GM12864 (cell line): ENCODE data around the gene TMEM41B.
A peak's percentile ranks its signal among the peaks of the same experiment; 100 is the strongest.
"Not testable (repeated sequence)": the region's sequence is repeated elsewhere in the genome, so short reads cannot be mapped to it uniquely, and the experiment has no call there.

Experiments used
- DNase-seq: peaks from one replicate; pipeline ENCODE4 v3.0.0-alpha.2; 2011; ENCODE audit warnings: low read depth
- H3K4me3 ChIP-seq: 2 replicates; pipeline ENCODE4 v1.5.1; 2011; ENCODE audit warnings: mild to moderate bottlenecking, low read depth, low read length, control low read depth
- CTCF ChIP-seq: IDR thresholded peaks from 2 replicates; pipeline ENCODE4 v1.5.1; 2011; ENCODE audit warnings: low read depth, mild to moderate bottlenecking, moderate library complexity, low read length, control low read depth, inconsistent platforms; ENCODE audit errors: missing control alignments

Gene TMEM41B

DNA sequence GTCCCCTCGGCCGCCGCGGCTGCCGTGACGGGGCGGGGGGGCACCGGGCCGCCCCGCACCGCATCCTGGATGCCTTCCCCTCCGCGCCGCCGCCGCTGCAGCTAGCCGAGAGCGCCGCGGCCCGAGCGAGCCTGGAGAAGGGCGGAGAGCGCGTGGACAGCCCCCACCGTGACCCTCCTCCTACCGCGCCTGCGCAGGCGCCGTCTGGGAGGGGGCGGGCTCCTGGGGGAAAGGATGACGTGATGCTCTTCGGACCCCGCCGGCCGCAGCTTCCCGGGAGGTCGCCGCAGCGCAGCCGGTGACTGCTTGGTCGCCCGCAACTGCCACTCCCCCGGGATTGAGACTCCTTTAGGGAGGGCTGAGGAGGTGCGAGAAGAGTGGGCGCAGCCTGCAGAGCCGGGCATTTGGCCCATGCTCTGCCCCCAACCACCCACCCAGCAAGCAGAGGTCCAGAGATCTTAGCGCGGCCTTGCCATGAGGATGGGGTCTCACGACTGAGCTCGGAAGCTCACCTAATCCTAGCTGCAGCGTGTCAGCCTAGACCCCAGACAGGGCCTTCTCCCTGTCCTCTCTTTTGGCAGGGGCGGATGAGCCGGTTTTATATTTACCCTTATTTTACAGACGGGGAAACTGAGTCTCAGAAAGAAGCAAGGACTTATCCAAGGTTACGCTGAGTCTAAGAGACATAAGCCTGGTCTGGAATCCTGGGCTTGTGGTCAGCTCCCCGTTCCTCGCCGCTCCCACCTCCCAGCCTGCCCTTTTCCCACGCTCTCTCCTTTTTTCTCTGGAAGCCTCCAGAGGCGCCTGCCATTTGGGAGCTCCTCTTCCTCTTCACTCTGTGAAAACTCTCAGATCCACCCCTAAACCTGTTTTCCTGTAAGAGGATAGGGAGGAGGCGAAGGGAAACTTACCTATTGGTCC lies 48.9 kb downstream of the TMEM41B start, which contains the start of gene DENND5A:
Gene DENND5A (minus strand): TSS at position 140 of the 921 bp plus-strand sequence. CDS start 281 bp downstream, outside the sequence.
- DNase-seq: no peak
- no peak for TF ChIP-seq CTCF
- peak within 1 kb of the TSS; percentile 81 for H3K4me3 ChIP-seq

- TF ChIP-seq CTCF: no peak
- peak overlapping the region; percentile 81 for H3K4me3 ChIP-seq
- DNase-seq: no peak
Measured at GRCh38 chr11:9264316-9265210, 49.8 kb downstream of the TMEM41B start.

DNA sequence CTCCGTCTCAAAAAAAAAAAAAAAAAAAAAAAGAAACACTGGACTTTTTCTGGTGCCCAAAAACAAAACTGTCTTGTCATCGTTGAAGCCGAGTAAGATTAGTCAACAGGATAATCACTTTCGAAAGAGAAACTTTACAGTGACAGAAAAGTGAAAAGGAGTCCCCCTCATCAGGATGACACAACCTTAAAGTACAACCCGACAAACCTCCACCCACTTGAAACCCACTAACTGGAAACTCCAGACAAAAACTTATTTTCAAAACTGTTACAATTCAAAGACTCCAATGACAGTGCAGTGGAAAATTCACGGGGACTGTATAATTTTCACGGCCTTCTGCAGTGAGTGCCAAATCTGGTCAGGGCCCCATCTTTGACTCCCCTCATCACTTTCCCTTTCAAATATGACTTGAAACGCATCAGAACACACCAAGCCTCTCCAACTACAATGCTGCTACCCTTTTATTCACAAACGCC lies 50.5 kb downstream of the TMEM41B start:
- peak overlapping the region; percentile 81 for H3K4me3 ChIP-seq
- peak; percentile 77 for DNase-seq
- TF ChIP-seq CTCF: no peak

DNA sequence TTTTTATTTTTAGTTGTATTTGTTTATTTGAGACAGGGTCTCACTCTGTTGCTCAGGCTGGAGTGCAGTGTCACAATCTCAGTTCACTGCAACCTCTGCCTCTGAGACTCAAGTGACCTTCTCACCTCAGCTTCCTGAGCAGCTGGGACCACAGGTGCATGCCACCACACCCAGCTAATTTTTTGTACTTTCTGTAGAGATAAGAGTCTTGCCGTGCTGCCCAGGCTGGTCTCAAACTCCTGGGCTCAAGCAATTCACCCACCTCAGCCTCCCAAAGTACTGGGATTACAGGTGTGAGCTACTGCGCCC lies 53.6 kb downstream of the TMEM41B start:
- peak; percentile 18 for DNase-seq
- not testable (repeated sequence) for H3K4me3 ChIP-seq

- H3K4me3 ChIP-seq: no peak overlapping the region
- peak; percentile 28 for TF ChIP-seq CTCF
- no peak for DNase-seq
Measured at GRCh38 chr11:9259981-9260837, 54.2 kb downstream of the TMEM41B start.

GRCh38 chr11:9258279-9258678 lies 56.1 kb downstream of the TMEM41B start:
- not testable (repeated sequence) for DNase-seq, H3K4me3 ChIP-seq

DNA sequence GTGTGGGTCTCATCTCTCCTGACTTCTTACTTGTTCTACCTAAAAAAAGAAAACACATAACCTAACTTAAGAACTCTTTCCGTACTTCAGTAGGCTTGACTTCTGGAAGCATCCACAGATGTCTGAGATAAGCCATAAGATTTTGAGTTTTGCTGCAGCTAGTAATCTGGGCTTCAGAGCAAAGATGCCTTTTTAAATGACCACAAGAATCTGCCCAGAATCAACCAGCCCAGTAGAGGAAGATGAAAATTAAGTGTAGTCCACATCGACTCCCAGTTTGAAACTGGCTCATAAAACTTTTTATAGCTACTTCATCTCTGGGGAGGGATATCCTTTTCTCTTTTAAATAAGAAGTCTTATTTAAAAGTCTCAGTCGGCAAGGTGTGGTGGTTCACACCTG lies 60.0 kb downstream of the TMEM41B start:
- DNase-seq: no peak
- TF ChIP-seq CTCF: no peak
- H3K4me3 ChIP-seq: no peak overlapping the region
